ENCODE results near the gene RPF1. TPM values are rescaled to one million over a fixed set of nuclear protein-coding genes. Genes with fewer than 3 reads are reported as not detected.

Gene RPF1
- total and polyA plus RNA-seq, 10 of the 15 experiments (the other 5 are each of a cell fraction or from before 2014, with no cell fraction given), result 37.0 to 97.5 (median 56.2) TPM

- in situ Hi-C loops (cut with MboI) (no loop called here), intact Hi-C loops (cut with micrococcal nuclease; ENCODE audit: unreplicated experiment) (no loop called here)
- TF ChIP-seq YY1 (IDR thresholded peaks at IDR 0.05; ENCODE audit: low read depth, low read length) (no peak), EP300 (IDR thresholded peaks at IDR 0.05; ENCODE audit: borderline replicate concordance in 1 of 2, control insufficient read depth in 1 of 2, low read depth in 2 of 2, low read length in 2 of 2) (no peak), ZNF687 (IDR thresholded peaks at IDR 0.05) (no peak), E2F4 (IDR thresholded peaks at IDR 0.05; ENCODE audit: low read depth, low read length) (no peak), CREB1 (IDR thresholded peaks at IDR 0.05; ENCODE audit: low read depth) (no peak), SMARCA5 (IDR thresholded peaks at IDR 0.05) (no peak), HSF1 (IDR thresholded peaks at IDR 0.05; ENCODE audit: low read depth, low read length) (no peak)
- ChIA-PET SMC1A (ENCODE audit: uncharacterized antibody, unreplicated experiment) (interaction anchor here (1.2 kb wide), 1 partner anchor 63 kb away, joined by 4 read pairs; no protein-coding TSS in a partner anchor), RAD21 (ENCODE audit: unreplicated experiment) (no interaction called here), POLR2A (no interaction called here), CTCF (no interaction called here)
- H3K9me3 ChIP-seq (replicated peaks; ENCODE audit: control insufficient read depth, insufficient read depth, low read length), result peaks cover 2% of the 10 kb centered on the region; the same call in 1 of the 3 replicates
- H3K79me2 ChIP-seq (ENCODE audit: control insufficient read depth, insufficient read depth, low read length), result peaks cover 12% of the 10 kb centered on the region
- no peaks in the 10 kb centered on the region for H4K20me1 ChIP-seq (ENCODE audit: control insufficient read depth, insufficient read depth)
- WGBS (ENCODE audit: insufficient coverage, insufficient replicate concordance, low lambda C conversion rate, missing lambda C conversion rate), result 100% methylated on average over 3 of the region's 3 CpGs
- ATAC-seq (no peak), DNase-seq (ENCODE audit: low read depth, low spot score) (no peak), FAIRE-seq (no peak)
- H3K27ac ChIP-seq (ENCODE audit: control insufficient read depth, insufficient read depth), result no peak overlapping the region
- no peak overlapping the region for H3K4me2 ChIP-seq (ENCODE audit: control insufficient read depth, insufficient read depth)
- H2AFZ ChIP-seq (ENCODE audit: control insufficient read depth, low read depth, low read length), result no peak overlapping the region
- no peaks in the 10 kb centered on the region for H3K4me1 ChIP-seq (ENCODE audit: control insufficient read depth, insufficient read depth, low read length)
- H3K27me3 ChIP-seq (replicated peaks in 1 of 2; ENCODE audit: control insufficient read depth in 2 of 2, insufficient read depth in 2 of 2, low read length in 1 of 2), result no peaks in the 10 kb centered on the region
- no peaks in the 10 kb centered on the region; a peak in 1 of 4 replicates for H3K36me3 ChIP-seq (ENCODE audit: control insufficient read depth in 2 of 2, insufficient read depth in 2 of 2, low read length in 1 of 2)
- BruUV-seq (replicated peaks), result no TSS peak
- H3K4me3 ChIP-seq, result no peak overlapping the region
- no peak overlapping the region for H3K9ac ChIP-seq (ENCODE audit: control insufficient read depth, insufficient read depth, low read length)
These were observed 31.6 kb downstream of the RPF1 start for GRCh38 chr1:84510668-84511067.

Measured in GM12878 (cell line).